WTC11 (cell line): ENCODE results near the gene YOD1.

Experiments
- ATF3 ChIP-seq: sonication (generic); formaldehyde crosslinking; conservative IDR thresholded peaks from 2 replicates; pipeline ENCODE4 v1.8.1; 2022; ENCODE audit warnings: mild to moderate bottlenecking, missing genetic modification reagents
- E2F4 ChIP-seq: sonication (generic); formaldehyde crosslinking; IDR thresholded peaks from 2 replicates; pipeline ENCODE4 v1.8.1; 2022; ENCODE audit warnings: low read depth, mild to moderate bottlenecking, moderate library complexity, missing genetic modification reagents, borderline replicate concordance
- HMGXB4 ChIP-seq: sonication (generic); formaldehyde crosslinking; IDR thresholded peaks from 2 replicates; pipeline ENCODE4 v1.8.1; 2023; ENCODE audit warnings: mild to moderate bottlenecking, moderate library complexity, missing genetic modification reagents

DNA sequence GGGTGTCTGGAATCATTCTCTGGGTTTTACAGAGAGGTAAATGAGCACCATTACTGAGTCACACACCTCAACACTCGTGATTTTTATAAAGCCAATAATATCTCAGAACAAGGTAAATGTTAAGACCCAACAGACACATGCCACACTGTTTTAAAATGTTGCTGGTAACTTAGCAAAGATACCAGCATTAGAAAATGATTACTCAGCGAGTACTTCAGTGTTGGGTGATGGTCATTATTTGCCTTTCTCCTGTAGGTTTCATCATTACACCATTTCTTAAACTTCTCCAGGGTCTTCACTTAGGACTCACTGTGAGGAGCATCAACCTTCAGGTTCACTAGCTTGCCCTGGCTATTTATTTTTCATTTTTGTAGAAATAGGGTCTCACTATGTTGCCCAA lies 30.8 kb upstream of the YOD1 start:
- TF ChIP-seq ATF3 = no peak
- TF ChIP-seq HMGXB4 (CRISPR knock-in tag) = no peak
- TF ChIP-seq E2F4 (CRISPR knock-in tag) = no peak
